ENCODE data around the gene LENG8. TPM values are rescaled to one million over a fixed set of nuclear protein-coding genes. Genes with fewer than 3 reads are reported as not detected.

LENG8 gene
- total and polyA plus RNA-seq, 2 of the 13 experiments (the other 11 are each of a cell fraction or from before 2014, with no cell fraction given) = 14.3 to 41.9 TPM

DNA sequence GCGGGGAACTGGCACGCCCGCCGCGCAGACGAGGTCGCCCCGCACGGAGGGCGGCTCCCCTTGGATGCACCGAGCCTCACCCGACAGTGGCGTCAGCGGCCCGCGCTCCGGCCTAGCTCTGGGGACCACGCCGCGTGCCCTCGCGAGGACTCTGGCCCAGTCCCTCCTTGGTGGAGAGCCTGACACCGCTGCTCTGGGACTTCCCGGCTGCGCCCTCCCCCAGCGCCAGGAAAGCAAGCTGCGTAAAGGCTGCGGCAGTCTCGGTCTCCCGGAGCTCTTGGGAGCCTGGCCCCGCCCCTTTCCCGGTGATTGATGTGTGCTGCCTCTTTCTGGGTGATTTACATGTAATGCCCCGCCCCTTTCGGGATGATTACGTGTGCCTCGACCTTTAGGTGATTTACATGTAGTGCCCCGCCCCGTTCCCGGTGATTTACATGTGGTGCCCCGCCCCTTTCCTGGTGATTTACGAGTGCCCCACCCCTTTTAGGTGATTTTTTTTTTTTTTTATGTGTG, 14.6 kb downstream of the LENG8 start, which contains the start of gene LENG9 (continued):
- TF ChIP-seq, protein P1, sequence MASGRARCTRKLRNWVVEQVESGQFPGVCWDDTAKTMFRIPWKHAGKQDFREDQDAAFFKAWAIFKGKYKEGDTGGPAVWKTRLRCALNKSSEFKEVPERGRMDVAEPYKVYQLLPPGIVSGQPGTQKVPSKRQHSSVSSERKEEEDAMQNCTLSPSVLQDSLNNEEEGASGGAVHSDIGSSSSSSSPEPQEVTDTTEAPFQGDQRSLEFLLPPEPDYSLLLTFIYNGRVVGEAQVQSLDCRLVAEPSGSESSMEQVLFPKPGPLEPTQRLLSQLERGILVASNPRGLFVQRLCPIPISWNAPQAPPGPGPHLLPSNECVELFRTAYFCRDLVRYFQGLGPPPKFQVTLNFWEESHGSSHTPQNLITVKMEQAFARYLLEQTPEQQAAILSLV (CRISPR knock-in tag; IDR thresholded peaks at IDR 0.05; ENCODE audit: borderline replicate concordance) = peak; percentile 30; the same call in 1 of the 2 replicates
- TF ChIP-seq ZFP36L1 (CRISPR knock-in tag; IDR thresholded peaks at IDR 0.05) (peak; percentile 70; the same call in 1 of the 2 replicates), ZNF629 (CRISPR knock-in tag; conservative IDR thresholded peaks at IDR 0.05) (no peak), NBN (conservative IDR thresholded peaks at IDR 0.05) (no peak), JARID2 (CRISPR knock-in tag; IDR thresholded peaks at IDR 0.05; ENCODE audit: insufficient replicate concordance) (no peak), HOXA5 (CRISPR knock-in tag; IDR thresholded peaks at IDR 0.05) (peak; percentile 79; the same call in 1 of the 2 replicates), RBM39 (IDR thresholded peaks at IDR 0.05; ENCODE audit: low read depth, low read length, poor library complexity, severe bottlenecking) (no peak), ZNF207 (IDR thresholded peaks at IDR 0.05; ENCODE audit: borderline replicate concordance) (no peak), ZNF792 (CRISPR knock-in tag; IDR thresholded peaks at IDR 0.05) (0 out of 2 replicates have a peak, but pooled peaks have one; percentile 33), TCF12 (IDR thresholded peaks at IDR 0.05) (no peak), TCF12 (CRISPR knock-in tag; IDR thresholded peaks at IDR 0.05) (no peak), HDAC2 (CRISPR knock-in tag; IDR thresholded peaks at IDR 0.05) (peak; percentile 37; the same call in 1 of the 2 replicates), YEATS4 (CRISPR knock-in tag; IDR thresholded peaks at IDR 0.05; ENCODE audit: borderline replicate concordance) (peak; percentile 13; the same call in 1 of the 2 replicates), BRD4 (CRISPR knock-in tag; IDR thresholded peaks at IDR 0.05) (no peak)
- TF ChIP-seq, protein P2, sequence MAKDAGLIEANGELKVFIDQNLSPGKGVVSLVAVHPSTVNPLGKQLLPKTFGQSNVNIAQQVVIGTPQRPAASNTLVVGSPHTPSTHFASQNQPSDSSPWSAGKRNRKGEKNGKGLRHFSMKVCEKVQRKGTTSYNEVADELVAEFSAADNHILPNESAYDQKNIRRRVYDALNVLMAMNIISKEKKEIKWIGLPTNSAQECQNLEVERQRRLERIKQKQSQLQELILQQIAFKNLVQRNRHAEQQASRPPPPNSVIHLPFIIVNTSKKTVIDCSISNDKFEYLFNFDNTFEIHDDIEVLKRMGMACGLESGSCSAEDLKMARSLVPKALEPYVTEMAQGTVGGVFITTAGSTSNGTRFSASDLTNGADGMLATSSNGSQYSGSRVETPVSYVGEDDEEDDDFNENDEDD (CRISPR knock-in tag; IDR thresholded peaks at IDR 0.05; ENCODE audit: borderline replicate concordance) = peak; percentile 68; the same call in 1 of the 2 replicates
- TF ChIP-seq, protein P3, sequence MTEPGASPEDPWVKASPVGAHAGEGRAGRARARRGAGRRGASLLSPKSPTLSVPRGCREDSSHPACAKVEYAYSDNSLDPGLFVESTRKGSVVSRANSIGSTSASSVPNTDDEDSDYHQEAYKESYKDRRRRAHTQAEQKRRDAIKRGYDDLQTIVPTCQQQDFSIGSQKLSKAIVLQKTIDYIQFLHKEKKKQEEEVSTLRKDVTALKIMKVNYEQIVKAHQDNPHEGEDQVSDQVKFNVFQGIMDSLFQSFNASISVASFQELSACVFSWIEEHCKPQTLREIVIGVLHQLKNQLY (CRISPR knock-in tag; IDR thresholded peaks at IDR 0.05) = no peak
- TF ChIP-seq, protein P4, sequence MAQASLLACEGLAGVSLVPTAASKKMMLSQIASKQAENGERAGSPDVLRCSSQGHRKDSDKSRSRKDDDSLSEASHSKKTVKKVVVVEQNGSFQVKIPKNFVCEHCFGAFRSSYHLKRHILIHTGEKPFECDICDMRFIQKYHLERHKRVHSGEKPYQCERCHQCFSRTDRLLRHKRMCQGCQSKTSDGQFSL (CRISPR knock-in tag; IDR thresholded peaks at IDR 0.05) = no peak
- TF ChIP-seq, protein P5, sequence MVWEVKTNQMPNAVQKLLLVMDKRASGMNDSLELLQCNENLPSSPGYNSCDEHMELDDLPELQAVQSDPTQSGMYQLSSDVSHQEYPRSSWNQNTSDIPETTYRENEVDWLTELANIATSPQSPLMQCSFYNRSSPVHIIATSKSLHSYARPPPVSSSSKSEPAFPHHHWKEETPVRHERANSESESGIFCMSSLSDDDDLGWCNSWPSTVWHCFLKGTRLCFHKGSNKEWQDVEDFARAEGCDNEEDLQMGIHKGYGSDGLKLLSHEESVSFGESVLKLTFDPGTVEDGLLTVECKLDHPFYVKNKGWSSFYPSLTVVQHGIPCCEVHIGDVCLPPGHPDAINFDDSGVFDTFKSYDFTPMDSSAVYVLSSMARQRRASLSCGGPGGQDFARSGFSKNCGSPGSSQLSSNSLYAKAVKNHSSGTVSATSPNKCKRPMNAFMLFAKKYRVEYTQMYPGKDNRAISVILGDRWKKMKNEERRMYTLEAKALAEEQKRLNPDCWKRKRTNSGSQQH (CRISPR knock-in tag; IDR thresholded peaks at IDR 0.05; ENCODE audit: low read depth) = 0 out of 2 replicates have a peak, but pooled peaks have one; percentile 36
- TF ChIP-seq, protein P6, sequence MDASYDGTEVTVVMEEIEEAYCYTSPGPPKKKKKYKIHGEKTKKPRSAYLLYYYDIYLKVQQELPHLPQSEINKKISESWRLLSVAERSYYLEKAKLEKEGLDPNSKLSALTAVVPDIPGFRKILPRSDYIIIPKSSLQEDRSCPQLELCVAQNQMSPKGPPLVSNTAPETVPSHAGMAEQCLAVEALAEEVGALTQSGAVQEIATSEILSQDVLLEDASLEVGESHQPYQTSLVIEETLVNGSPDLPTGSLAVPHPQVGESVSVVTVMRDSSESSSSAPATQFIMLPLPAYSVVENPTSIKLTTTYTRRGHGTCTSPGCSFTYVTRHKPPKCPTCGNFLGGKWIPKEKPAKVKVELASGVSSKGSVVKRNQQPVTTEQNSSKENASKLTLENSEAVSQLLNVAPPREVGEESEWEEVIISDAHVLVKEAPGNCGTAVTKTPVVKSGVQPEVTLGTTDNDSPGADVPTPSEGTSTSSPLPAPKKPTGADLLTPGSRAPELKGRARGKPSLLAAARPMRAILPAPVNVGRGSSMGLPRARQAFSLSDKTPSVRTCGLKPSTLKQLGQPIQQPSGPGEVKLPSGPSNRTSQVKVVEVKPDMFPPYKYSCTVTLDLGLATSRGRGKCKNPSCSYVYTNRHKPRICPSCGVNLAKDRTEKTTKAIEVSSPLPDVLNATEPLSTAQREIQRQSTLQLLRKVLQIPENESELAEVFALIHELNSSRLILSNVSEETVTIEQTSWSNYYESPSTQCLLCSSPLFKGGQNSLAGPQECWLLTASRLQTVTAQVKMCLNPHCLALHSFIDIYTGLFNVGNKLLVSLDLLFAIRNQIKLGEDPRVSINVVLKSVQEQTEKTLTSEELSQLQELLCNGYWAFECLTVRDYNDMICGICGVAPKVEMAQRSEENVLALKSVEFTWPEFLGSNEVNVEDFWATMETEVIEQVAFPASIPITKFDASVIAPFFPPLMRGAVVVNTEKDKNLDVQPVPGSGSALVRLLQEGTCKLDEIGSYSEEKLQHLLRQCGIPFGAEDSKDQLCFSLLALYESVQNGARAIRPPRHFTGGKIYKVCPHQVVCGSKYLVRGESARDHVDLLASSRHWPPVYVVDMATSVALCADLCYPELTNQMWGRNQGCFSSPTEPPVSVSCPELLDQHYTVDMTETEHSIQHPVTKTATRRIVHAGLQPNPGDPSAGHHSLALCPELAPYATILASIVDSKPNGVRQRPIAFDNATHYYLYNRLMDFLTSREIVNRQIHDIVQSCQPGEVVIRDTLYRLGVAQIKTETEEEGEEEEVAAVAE (CRISPR knock-in tag; IDR thresholded peaks at IDR 0.05; ENCODE audit: borderline replicate concordance) = 0 out of 2 replicates have a peak, but pooled peaks have one; percentile 54

Measured in HepG2 (cell line).